ENCODE data around the gene TSC22D4.
"Not testable (repeated sequence)": the region's sequence is repeated elsewhere in the genome, so short reads cannot be mapped to it uniquely, and the experiment has no call there.

Gene TSC22D4

DNA sequence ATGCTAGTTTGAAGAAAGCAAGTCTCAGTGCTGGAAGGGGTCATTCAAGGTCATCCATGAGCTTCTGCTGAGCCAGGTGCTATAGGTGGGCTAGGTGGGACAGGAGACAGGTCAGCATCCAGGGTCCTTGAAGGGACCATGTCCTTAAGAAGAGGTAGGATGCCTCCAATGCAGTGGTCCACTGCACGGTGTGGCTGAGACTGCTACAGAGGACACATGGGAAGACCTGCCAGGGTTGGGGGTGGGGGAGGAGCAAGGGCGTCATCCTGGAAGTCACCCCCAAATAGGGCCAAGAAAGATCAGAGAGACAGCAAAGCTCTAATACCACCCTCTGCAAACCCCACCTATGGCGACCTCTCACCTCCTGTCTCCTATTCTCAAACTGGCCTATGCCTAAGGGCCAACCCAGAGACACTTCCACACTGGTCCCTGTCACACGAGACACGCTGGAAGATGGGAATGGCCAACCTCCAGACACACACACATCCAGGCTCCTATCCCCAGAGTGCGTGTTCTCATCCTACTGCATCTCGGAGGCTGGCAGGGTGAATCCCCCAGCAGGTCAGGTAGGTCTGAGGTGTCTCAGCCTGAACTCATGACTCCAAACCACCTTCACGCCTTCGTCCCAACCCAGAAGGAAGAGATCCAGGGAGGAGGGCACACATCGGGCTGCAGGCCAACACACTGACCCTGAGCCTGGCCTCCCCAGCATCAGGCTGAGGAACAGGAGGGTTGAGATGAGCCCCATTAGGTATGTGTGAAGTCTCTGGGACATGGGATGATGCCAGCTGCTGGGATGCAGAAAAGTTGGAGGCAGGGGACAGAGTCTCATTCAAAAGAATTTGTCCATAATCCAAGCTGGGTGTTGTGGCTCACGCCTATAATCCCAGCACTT is 37.1 kb downstream of the TSC22D4 start:
- DNase-seq: no peak

DNA sequence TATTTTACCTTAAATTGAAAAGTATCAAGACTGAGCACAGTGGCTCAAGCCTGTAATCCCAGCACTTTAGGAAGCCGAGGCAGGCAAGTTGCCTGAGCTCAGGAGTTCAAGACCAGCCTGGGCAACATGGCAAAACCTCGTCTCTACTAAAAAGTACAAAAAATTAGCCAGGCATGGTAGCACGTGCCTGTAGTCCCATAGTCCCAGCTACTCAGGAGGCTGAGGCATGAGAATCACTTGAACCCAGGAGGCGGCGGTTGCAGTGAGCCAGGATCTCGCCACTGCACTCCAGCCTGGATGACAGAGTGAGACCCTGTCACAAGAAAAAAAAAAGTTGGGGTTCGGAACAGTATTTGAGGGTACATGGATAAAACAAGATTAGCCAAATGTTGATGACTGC is 39.8 kb downstream of the TSC22D4 start:
- DNase-seq: not testable (repeated sequence)

DNA sequence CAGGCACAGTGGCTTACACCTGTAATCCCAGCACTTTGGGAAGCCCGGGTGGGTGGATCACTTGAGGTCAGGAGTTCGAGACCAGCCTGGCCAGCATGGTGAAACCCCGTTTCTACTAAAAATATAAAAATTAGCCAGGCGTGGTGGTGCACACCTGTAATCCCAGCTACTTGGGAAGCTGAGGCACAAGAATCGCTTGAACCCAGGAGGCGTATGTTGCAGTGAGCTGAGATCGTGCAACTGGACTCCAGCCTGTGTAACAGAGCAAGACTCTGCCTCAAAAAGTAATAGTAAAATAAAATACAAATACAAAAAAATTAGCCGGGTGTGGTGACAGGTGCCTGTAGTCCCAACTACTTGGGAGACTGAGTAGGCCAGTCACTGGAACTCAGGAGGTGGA is 40.3 kb downstream of the TSC22D4 start:
- not testable (repeated sequence) for DNase-seq

- DNase-seq: no peak
Observed at GRCh38 chr7:100438172-100438571, 40.8 kb downstream of the TSC22D4 start.

DNA sequence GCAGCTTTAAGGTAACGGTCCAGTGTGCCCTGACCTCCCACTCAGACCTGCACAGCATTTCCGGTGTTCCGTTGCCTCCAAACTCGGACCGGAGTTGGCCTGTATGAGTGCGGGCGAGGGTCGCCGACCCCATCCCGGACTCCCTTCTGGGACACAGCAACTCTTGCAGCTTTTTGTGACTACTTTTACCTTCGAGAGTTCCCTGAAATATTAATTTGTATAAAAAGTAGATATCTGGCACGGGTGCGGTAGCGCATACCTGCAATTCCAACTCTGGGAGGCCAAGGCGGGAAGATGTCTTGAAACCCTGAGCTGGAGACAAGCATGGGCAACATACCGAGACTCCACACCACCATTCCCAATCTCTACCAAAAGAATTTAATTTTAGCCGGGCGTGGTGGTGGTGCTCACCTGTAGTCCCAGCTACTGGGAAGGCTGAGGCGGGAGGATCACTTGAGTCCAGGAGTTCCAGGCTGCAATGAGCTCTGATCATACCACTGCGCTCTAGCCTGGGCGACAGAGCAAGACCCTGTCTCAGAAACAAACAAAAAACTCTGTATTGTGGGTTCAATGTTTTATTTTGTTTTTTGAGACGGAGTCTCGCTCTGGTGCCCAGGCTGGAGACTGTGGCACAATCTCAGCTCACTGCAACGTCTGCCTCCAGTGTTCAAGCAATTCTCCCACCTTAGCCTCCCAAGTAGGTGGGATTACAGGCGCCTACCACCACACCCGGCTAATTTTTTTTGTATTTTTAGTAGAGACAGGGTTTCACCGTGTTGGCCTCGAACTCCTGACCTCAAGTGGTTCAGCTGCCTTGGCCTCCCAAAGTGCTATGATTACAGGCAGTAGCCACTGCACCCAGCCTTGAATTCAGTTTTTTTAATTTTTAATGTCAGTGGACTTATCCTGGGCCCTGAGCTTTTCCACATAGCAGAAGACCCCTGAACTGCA is 41.6 kb downstream of the TSC22D4 start:
- no peak for DNase-seq

DNA sequence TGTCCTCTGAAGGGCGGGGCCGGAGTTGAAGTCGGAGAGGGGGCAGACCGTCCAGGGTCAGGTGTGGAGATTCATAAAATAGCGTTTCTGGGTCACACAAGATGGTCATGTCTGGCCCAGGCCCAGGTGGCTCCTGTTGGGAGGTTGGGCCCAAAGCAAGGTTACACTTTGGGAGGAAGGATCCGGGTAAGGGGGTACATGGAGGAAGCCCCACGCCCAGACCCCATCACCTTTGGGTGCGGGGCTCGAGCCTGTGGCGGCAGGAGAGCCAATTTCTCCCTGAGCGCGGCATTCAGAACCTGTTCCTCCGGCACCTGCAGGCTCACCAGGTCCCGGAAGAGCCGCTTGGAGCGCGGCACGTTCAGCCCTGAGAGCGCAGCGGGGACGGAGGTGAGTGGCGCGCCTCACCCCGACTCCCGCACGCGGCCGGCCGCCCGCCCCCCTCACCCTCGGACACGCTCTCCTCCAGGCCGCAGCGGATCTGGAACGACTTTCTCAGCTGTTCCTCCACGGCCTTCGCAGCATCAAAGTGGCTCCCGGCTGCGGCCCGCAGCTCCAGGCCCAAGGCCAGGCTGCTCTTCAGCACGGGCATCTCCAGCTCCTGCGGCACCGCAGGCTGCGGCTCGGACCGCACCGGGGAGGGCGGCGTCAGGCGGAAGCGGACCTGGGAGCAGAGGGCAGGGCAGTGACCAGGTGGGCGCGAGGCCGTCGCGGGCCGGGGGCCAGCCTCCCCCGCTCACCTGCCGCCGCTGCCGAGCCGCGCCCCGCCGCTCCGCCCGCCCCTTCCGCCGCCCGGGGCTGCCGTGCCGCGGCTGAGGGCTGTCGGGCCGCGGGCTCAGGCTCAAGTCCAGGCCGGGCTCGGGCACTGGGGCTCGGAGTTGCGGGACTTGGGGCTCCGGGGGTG is 43.4 kb downstream of the TSC22D4 start:
- peak; percentile 14 to 64 for DNase-seq

DNA sequence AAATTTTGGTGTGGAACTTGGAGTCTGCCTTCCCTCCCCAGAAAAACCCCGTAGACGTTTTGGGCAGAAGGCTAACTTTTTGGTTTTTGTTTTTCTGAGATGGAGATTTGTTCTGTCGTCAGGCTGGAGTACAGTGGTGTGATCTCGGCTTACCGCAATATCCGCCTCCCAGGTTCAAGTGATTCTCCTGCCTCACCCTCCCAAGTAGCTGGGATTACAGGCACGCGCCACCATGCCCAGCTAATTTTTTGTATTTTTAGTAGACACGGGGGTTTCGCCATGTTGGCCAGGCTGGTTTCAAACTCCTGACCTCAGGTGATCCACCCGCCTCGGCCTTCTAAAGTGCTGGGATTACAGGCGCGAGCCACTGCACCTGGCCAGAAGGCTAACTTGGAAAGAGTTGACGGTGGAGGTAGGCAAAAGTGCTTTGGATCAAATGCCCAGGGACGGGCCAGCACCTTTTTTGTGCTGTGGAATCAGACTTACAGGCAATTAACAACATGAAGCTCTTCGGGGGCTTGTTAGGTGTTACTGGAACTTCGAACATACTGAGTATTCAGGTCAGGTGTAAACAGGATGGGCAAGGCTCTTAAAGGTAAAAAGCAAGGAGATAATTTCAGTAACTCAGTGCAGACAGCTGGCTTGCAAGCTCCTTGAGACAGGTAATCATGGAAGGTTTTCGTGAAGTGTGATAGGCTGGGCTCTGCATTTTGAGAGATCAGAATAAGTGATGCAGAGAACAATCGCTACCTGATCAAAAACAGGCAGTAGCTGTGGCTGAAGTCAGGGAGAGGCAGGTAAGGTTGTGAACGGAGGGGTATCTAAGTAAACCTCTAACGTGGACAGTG is 44.5 kb downstream of the TSC22D4 start:
- no peak for DNase-seq

DNA sequence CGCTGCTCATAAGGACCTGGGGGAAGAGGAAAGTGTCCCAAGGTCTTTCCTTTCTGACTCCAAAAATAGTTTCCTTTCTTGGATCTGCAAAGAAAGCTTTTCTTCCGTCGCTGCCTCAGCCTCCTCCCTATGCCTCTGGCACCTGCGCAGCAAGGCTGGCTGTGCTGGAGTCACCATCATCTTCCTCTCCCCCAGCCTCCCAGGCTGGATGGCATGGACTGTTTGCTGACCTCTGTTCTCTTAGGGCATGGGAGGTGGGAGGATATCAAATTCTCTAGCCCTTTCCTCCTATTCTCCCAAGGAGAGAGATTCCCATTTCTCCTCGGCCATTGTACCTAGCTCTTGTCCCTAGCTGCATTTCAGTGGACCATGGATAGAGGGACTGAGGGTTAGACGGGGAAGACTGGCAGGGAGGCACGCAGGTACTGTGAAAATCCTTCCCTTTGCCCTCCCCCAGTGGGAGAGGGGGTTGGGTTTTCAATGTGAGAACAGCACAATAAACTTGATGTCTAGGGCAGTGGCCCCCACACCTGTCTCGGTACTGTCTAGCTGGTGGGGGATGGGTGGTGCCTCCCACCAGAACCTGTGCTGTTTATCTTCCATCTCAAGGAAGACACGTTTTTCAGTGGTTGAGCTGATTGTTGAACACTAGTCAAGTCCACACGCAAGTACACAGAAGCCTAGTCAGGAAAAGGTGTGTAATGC is 45.3 kb downstream of the TSC22D4 start:
- DNase-seq: no peak

DNA sequence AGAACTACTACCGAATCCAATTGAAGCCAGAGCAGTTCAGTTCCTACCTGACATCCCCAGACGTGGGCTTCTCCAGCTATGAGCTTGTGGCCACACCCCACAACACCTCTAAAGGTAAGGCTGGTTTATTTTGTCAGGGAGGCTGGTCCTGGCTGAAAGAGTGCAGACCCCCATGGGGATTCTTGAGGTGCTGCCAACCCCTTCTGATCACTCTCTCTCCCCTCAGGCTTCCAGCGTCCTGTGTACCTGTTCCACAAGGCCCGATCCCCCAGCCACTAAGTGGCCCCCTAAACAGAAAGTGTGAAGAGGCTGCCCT is 45.8 kb downstream of the TSC22D4 start:
- no peak for DNase-seq

GRCh38 chr7:100432621-100433275 is 46.3 kb downstream of the TSC22D4 start:
- no peak for DNase-seq

GRCh38 chr7:100432053-100432452 is 47.0 kb downstream of the TSC22D4 start:
- DNase-seq: no peak

GRCh38 chr7:100431286-100431735 is 47.7 kb downstream of the TSC22D4 start:
- DNase-seq: no peak

- DNase-seq: peak in 1 of 2 experiments; percentile 40
Observed at GRCh38 chr7:100430493-100431285, 48.3 kb downstream of the TSC22D4 start.

GRCh38 chr7:100429637-100430492 is 49.1 kb downstream of the TSC22D4 start, which contains the start of gene MEPCE:
Gene MEPCE, plus strand, starts transcription at chr7:100429831. Its CDS starts 188 bp downstream, at chr7:100430019.
- peak; percentile 96 to 98 for DNase-seq

GRCh38 chr7:100428967-100429636 is 49.9 kb downstream of the TSC22D4 start:
- peak; percentile 99 to 100 for DNase-seq

GRCh38 chr7:100428199-100428966 is 50.6 kb downstream of the TSC22D4 start, which contains the start of gene ZCWPW1:
Gene ZCWPW1, minus strand, starts transcription at chr7:100428703. Its CDS starts 8,054 bp downstream, at chr7:100420649.
- DNase-seq: peak; percentile 96 to 98

- no peak for DNase-seq
Observed at GRCh38 chr7:100427762-100428198, 51.2 kb downstream of the TSC22D4 start.

All from NCI-H2081 (cell line).